ENCODE data around the gene PPP1R16B.

Gene PPP1R16B

DNA sequence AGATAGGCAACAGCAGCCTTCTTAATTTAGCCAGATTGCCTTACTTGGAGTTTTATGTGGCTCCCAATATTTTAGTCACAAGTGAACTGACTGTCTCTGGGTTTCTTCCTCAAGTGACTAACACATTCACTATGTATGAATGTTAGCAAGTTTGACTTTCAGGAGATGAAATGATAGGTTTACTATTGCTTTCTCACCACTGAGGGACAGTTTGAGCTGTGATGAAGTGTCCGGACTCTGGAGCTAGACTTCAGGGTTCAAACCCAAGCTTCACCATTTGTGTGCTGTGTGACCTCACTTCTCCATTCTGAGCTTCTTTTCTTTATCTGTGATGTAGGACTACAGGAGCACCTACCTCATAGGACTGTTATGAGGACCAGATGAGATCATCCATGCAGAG is 164.8 kb downstream of the PPP1R16B start:
- TF ChIP-seq, protein P1, sequence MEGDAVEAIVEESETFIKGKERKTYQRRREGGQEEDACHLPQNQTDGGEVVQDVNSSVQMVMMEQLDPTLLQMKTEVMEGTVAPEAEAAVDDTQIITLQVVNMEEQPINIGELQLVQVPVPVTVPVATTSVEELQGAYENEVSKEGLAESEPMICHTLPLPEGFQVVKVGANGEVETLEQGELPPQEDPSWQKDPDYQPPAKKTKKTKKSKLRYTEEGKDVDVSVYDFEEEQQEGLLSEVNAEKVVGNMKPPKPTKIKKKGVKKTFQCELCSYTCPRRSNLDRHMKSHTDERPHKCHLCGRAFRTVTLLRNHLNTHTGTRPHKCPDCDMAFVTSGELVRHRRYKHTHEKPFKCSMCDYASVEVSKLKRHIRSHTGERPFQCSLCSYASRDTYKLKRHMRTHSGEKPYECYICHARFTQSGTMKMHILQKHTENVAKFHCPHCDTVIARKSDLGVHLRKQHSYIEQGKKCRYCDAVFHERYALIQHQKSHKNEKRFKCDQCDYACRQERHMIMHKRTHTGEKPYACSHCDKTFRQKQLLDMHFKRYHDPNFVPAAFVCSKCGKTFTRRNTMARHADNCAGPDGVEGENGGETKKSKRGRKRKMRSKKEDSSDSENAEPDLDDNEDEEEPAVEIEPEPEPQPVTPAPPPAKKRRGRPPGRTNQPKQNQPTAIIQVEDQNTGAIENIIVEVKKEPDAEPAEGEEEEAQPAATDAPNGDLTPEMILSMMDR (conservative IDR thresholded peaks at IDR 0.05), result no peak
- H3K27ac ChIP-seq, result no peak overlapping the region

Measured in C4-2B (cell line).